HepG2 (cell line): ENCODE data around the gene CSTF1. TPM values are rescaled to one million over a fixed set of nuclear protein-coding genes. Genes with fewer than 3 reads are reported as not detected.
"Not testable (repeated sequence)": the region's sequence is repeated elsewhere in the genome, so short reads cannot be mapped to it uniquely, and the experiment has no call there.

Experiments
- ATAC-seq: fragments of 200-7000 bp; cut with Tn5 transposase; 3 replicates; pipeline ENCODE4 v1.9.1; 2020; ENCODE audit warnings: mild to moderate bottlenecking, moderate library complexity
- BruUV-seq: library from RNA; stranded (reverse); fragments of 400-500 nt; replicated peaks from 2 replicates; lab custom pipeline; 2021; lab: Mats Ljungman, UMichigan
- CTCF ChIA-PET: fragments of 300-600 bp; formaldehyde crosslinking; extraction: SDS; loops from one replicate; lab custom pipeline; 2021; ENCODE audit warnings: low total read pairs, inconsistent platforms, low intra/inter-chr PET ratio; lab: Yijun Ruan, JAX
- POLR2A ChIA-PET: fragments of 350-600 bp; sonication (Branson Sonifier 250); formaldehyde crosslinking; loops from one replicate; lab custom pipeline; 2020; ENCODE audit warnings: antibody characterized with exemption, inconsistent platforms; lab: Yijun Ruan, JAX
- DNase-seq: peaks from one replicate; pipeline ENCODE4 v3.0.0-alpha.2; 2015; ENCODE audit warnings: low spot score
- FAIRE-seq: peaks from 3 replicates; lab custom pipeline; 2011; peaks lifted over from hg19 to GRCh38; lab: Jason Lieb, UNC
- H2AFZ ChIP-seq: one replicate; pipeline ENCODE4 v1.6.1; 2011; ENCODE audit warnings: low read length, inconsistent platforms
- H3K27ac ChIP-seq: fragments of 300-600 bp; 3 replicates; pipeline ENCODE4 v1.8.0; 2011; ENCODE audit warnings: mixed run types, mild to moderate bottlenecking, mixed read lengths, low read length, inconsistent platforms; ENCODE audit not compliant: insufficient read depth; ENCODE audit errors: extremely low read length
- H3K27me3 ChIP-seq, 2 experiments: fragments of 200-600 bp in 1 of 2; 2 replicates in 1 of 2; 3 replicates in 1 of 2; pipeline versions ENCODE4 v1.6.0 to v1.8.0; 2011; ENCODE audit warnings: low read length in 2 of 2, mild to moderate bottlenecking in 2 of 2, moderate library complexity in 2 of 2, inconsistent platforms in 1 of 2; ENCODE audit not compliant: insufficient read depth in 2 of 2, control insufficient read depth in 1 of 2
- H3K36me3 ChIP-seq, 2 experiments: fragments of 200-600 bp in 1 of 2; replicated peaks in 1 of 2; 2 replicates in 1 of 2; 3 replicates in 1 of 2; pipeline versions ENCODE4 v1.5.1 to v1.8.0; 2011; ENCODE audit warnings: low read length in 2 of 2, inconsistent platforms in 1 of 2; ENCODE audit not compliant: insufficient read depth in 2 of 2, control insufficient read depth in 1 of 2
- H3K4me1 ChIP-seq: 2 replicates; pipeline ENCODE4 v1.5.1; 2012; ENCODE audit warnings: low read length, inconsistent platforms; ENCODE audit not compliant: insufficient read depth
- H3K4me2 ChIP-seq: 2 replicates; pipeline ENCODE4 v1.6.0; 2011; ENCODE audit warnings: low read depth, low read length, inconsistent platforms
- H3K4me3 ChIP-seq, 3 experiments: fragments of 200-600 bp in 1 of 3; sonication (generic), shearing (Covaris generic) in 1 of 3; replicated peaks in 1 of 3; 2 replicates each; pipeline ENCODE4 v1.5.1; 2011 to 2016; ENCODE audit warnings: low read length in 3 of 3, inconsistent platforms in 2 of 3, low read depth in 2 of 3, mild to moderate bottlenecking in 2 of 3, control low read depth in 1 of 3, mixed read lengths in 1 of 3; ENCODE audit not compliant: insufficient read depth in 1 of 3
- H3K79me2 ChIP-seq: one replicate; pipeline ENCODE4 v1.6.1; 2011; ENCODE audit warnings: low read length, inconsistent platforms; ENCODE audit not compliant: insufficient read depth
- H3K9ac ChIP-seq: 2 replicates; pipeline ENCODE4 v1.6.0; 2011; ENCODE audit warnings: mild to moderate bottlenecking, low read depth, low read length, inconsistent platforms; ENCODE audit not compliant: insufficient read depth
- H3K9me3 ChIP-seq: 2 replicates; pipeline ENCODE4 v1.5.1; 2012; ENCODE audit warnings: mild to moderate bottlenecking, low read length
- H4K20me1 ChIP-seq: 2 replicates; pipeline ENCODE4 v1.6.0; 2011; ENCODE audit warnings: inconsistent platforms, mild to moderate bottlenecking, low read length, moderate library complexity; ENCODE audit not compliant: insufficient read depth
- AGO2 ChIP-seq: fragments of 200-400 bp; formaldehyde crosslinking; optimal IDR thresholded peaks from 2 replicates; pipeline ENCODE3; 2017; ENCODE audit warnings: mild to moderate bottlenecking, low read depth, low read length, moderate library complexity
- CEBPB ChIP-seq: IDR thresholded peaks from 2 replicates; pipeline ENCODE4 v1.6.1; 2011; ENCODE audit warnings: low read depth, low read length, improper control_type of control experiment, borderline replicate concordance
- NONO ChIP-seq, 2 experiments: fragments of 450-650 bp in 1 of 2; sonication (generic) in 1 of 2; formaldehyde crosslinking in 1 of 2; IDR thresholded peaks in 1 of 2; conservative IDR thresholded peaks in 1 of 2; 2 replicates each; pipeline versions ENCODE4 v1.6.1 to v1.8.0; 2017 to 2022; ENCODE audit warnings: mild to moderate bottlenecking in 1 of 2, missing genetic modification reagents in 1 of 2, moderate library complexity in 1 of 2
- RBFOX2 ChIP-seq: fragments of 200-400 bp; formaldehyde crosslinking; IDR thresholded peaks from 2 replicates; pipeline ENCODE4 v1.6.1; 2017; ENCODE audit warnings: low read depth, mild to moderate bottlenecking, low read length
- RBM22 ChIP-seq: fragments of 200-400 bp; formaldehyde crosslinking; optimal IDR thresholded peaks from 2 replicates; pipeline ENCODE3; 2017; ENCODE audit warnings: mild to moderate bottlenecking, low read length, moderate library complexity
- TCF7 ChIP-seq: sonication (generic); IDR thresholded peaks from 2 replicates; pipeline ENCODE4 v1.6.1; 2016; ENCODE audit warnings: antibody characterized with exemption, low read depth
- ZBTB38 ChIP-seq: sonication (generic); formaldehyde crosslinking; IDR thresholded peaks from 2 replicates; pipeline ENCODE4 v1.5.1; 2020; ENCODE audit warnings: mild to moderate bottlenecking, missing genetic modification reagents
- ZNF260 ChIP-seq: sonication (generic); formaldehyde crosslinking; IDR thresholded peaks from 2 replicates; pipeline ENCODE4 v1.4.0; 2020; ENCODE audit warnings: missing genetic modification reagents, low read depth, mild to moderate bottlenecking, borderline replicate concordance
- ZNF768 ChIP-seq: sonication (generic); formaldehyde crosslinking; IDR thresholded peaks from 2 replicates; pipeline ENCODE4 v1.4.0; 2020; ENCODE audit warnings: missing genetic modification reagents
- whole genome bisulfite sequencing: methylation state at CpG from one replicate; pipeline ENCODE4 v1.1.6; 2017; ENCODE audit warnings: low lambda C conversion rate; 5-methylcytosine and 5-hydroxymethylcytosine counted together
- in situ Hi-C: cut with HindIII; loops from 2 replicates; pipeline ENCODE4 v1.10.0; 2017; ENCODE audit warnings: low pct_unique_long_range_greater_than_20kb; ENCODE audit not compliant: extremely low pct_ligation_motif_present
- intact Hi-C: fragments of 100-400 bp; cut with micrococcal nuclease; formaldehyde crosslinking; loops from one replicate; pipeline ENCODE4 v1.10.0; 2022; ENCODE audit not compliant: unreplicated experiment
- polyA plus RNA-seq, 8 experiments: library from polyadenylated mRNA; depleted of rRNA in 3 of 8; stranded (reverse) in 7 of 8; unstranded in 1 of 8; fragments of >200 nt; fragmentation: Illumina TruSeq in 4 of 8; extraction: Trizol in 4 of 8; gene quantifications; 2 replicates each; pipeline versions ENCODE4 v1.2.1 to v1.2.3, GENCODE V29; 2011 to 2016; ENCODE audit warnings: low read depth in 4 of 8, missing spikeins in 1 of 8, mixed read lengths in 1 of 8; ENCODE audit not compliant: insufficient read depth in 1 of 8
- total RNA-seq, 5 experiments: library from RNA; depleted of rRNA; stranded (reverse); fragments of >200 nt; fragmentation: Illumina TruSeq; extraction: Trizol; gene quantifications; 2 replicates each; pipeline ENCODE4 v1.2.3, GENCODE V29; 2016; ENCODE audit warnings: low read depth in 1 of 5

CSTF1 gene
- total and polyA plus RNA-seq, 2 of the 13 experiments (the other 11 are each of a cell fraction or from before 2014, with no cell fraction given), result 70.9 to 100 TPM

- intact Hi-C loops, result no loop called here
- in situ Hi-C loops, result no loop called here
- Histone ChIP-seq H3K27me3 (no peaks in the 10 kb centered on the region), H4K20me1 (peaks cover 11% of the 10 kb centered on the region), H3K36me3 (peaks cover 28 to 72% of the 10 kb centered on the region in 2 experiments), H3K4me1 (no peaks in the 10 kb centered on the region), H3K9ac (no peak overlapping the region), H3K4me3 (no peak overlapping the region), H3K9me3 (no peaks in the 10 kb centered on the region), H3K27ac (no peak overlapping the region), H3K79me2 (peaks cover 9% of the 10 kb centered on the region), H2AFZ (no peak overlapping the region), H3K4me2 (no peak overlapping the region)
- CTCF ChIA-PET, result no interaction called here
- no TSS peak for BruUV-seq
- no peak for ATAC-seq
- POLR2A ChIA-PET, result no interaction called here
- DNase-seq, result no peak
- TF ChIP-seq RBM22 (peak; percentile 24), RBFOX2 (peak; percentile 34; the same call in 1 of the 2 replicates), AGO2 (peak; percentile 64), ZBTB38 (0 out of 2 replicates have a peak, but pooled peaks have one; percentile 50), TCF7 (no peak), ZNF768 (CRISPR knock-in tag) (0 out of 2 replicates have a peak, but pooled peaks have one; percentile 14), ZNF260 (CRISPR knock-in tag) (no peak), NONO (IDR thresholded peaks at IDR 0.05) (no peak), NONO (CRISPR knock-in tag; conservative IDR thresholded peaks at IDR 0.05) (no peak)
- FAIRE-seq, result no peak
- 96% methylated on average over 26 of the region's 26 CpGs for WGBS
These were observed 11.0 kb downstream of the CSTF1 start for GRCh38 chr20:56403465-56403864.

- not testable (repeated sequence) for H3K4me3 ChIP-seq, DNase-seq
These were observed 12.9 kb downstream of the CSTF1 start for GRCh38 chr20:56405356-56405755.

More at GRCh38 chr20:56405356-56405755, 12.9 kb downstream of the CSTF1 start:
- in situ Hi-C loops, intact Hi-C loops, H3K9me3 ChIP-seq, H3K27ac ChIP-seq, CTCF ChIA-PET, H3K79me2 ChIP-seq, ATAC-seq, H3K27me3 ChIP-seq, H4K20me1 ChIP-seq, H3K9ac ChIP-seq, FAIRE-seq, BruUV-seq, H2AFZ ChIP-seq, H3K4me2 ChIP-seq: not testable (repeated sequence)
- H3K36me3 ChIP-seq, result peaks cover 23 to 59% of the 10 kb centered on the region in 2 experiments
- WGBS, result 98% methylated on average over 12 of the region's 12 CpGs
- H3K4me1 ChIP-seq, result peaks cover 12% of the 10 kb centered on the region
- TF ChIP-seq RBFOX2, result 0 out of 2 replicates have a peak, but pooled peaks have one; percentile 9
- peak; percentile 75 for TF ChIP-seq CEBPB
- POLR2A ChIA-PET, result interaction anchor here (2.0 kb wide), 1 partner anchor 13 kb away, joined by 5 read pairs; the partner anchor contains the start of genes AURKA and CSTF1
